GM18870 (cell line): Measurements from ENCODE around the gene OSBPL3.

Source experiments
- ATAC-seq: cut with Tn5 transposase; IDR thresholded peaks from one replicate; pipeline ENCODE4 v1.9.1; 2021; ENCODE audit warnings: moderate library complexity; ENCODE audit not compliant: unreplicated experiment

Gene OSBPL3

GRCh38 chr7:24959735-24960485 is 20.1 kb downstream of the OSBPL3 start:
- no peak for ATAC-seq

GRCh38 chr7:24958399-24958798 is 21.6 kb downstream of the OSBPL3 start:
- no peak for ATAC-seq

GRCh38 chr7:24956021-24956420 is 24.0 kb downstream of the OSBPL3 start:
- no peak for ATAC-seq

- ATAC-seq: no peak
Observed at GRCh38 chr7:24955313-24955712, 24.7 kb downstream of the OSBPL3 start.

- no peak for ATAC-seq
Observed at GRCh38 chr7:24952464-24952863, 27.5 kb downstream of the OSBPL3 start.

- ATAC-seq: no peak
Observed at GRCh38 chr7:24951441-24951980, 28.5 kb downstream of the OSBPL3 start.

- no peak for ATAC-seq
Observed at GRCh38 chr7:24949884-24950283, 30.1 kb downstream of the OSBPL3 start.

GRCh38 chr7:24948739-24949138 is 31.2 kb downstream of the OSBPL3 start:
- ATAC-seq: peak; percentile 69

- ATAC-seq: no peak
Observed at GRCh38 chr7:24946467-24946866, 33.5 kb downstream of the OSBPL3 start.

GRCh38 chr7:24945899-24946298 is 34.1 kb downstream of the OSBPL3 start:
- ATAC-seq: no peak

GRCh38 chr7:24943096-24943948 is 36.7 kb downstream of the OSBPL3 start:
- no peak for ATAC-seq

- ATAC-seq: no peak
Observed at GRCh38 chr7:24942226-24942625, 37.8 kb downstream of the OSBPL3 start.

- ATAC-seq: no peak
Observed at GRCh38 chr7:24939416-24939815, 40.6 kb downstream of the OSBPL3 start.

- ATAC-seq: peak; percentile 77
Observed at GRCh38 chr7:24936121-24936824, 43.7 kb downstream of the OSBPL3 start.

- ATAC-seq: no peak
Observed at GRCh38 chr7:24933298-24933697, 46.7 kb downstream of the OSBPL3 start.

- no peak for ATAC-seq
Observed at GRCh38 chr7:24932815-24933214, 47.2 kb downstream of the OSBPL3 start.

- ATAC-seq: no peak
Observed at GRCh38 chr7:24932389-24932788, 47.6 kb downstream of the OSBPL3 start.

- ATAC-seq: no peak
Observed at GRCh38 chr7:24931844-24932243, 48.1 kb downstream of the OSBPL3 start.

- ATAC-seq: no peak
Observed at GRCh38 chr7:24930856-24931255, 49.1 kb downstream of the OSBPL3 start.

- no peak for ATAC-seq
Observed at GRCh38 chr7:24926623-24927524, 53.1 kb downstream of the OSBPL3 start.
